IMR-90 (cell line): ENCODE data around the gene RAPGEF5. TPM values are rescaled to one million over a fixed set of nuclear protein-coding genes. Genes with fewer than 3 reads are reported as not detected.

Experiments
- ATAC-seq: fragments of 200-7000 bp; cut with Tn5 transposase; 2 replicates; pipeline ENCODE4 v1.9.1; 2020; ENCODE audit warnings: low read depth, mild to moderate bottlenecking, moderate library complexity
- BruUV-seq: library from RNA; stranded (reverse); fragments of 400-500 nt; replicated peaks from 2 replicates; lab custom pipeline; 2021; lab: Mats Ljungman, UMichigan
- CTCF ChIA-PET: fragments of 300-600 bp; formaldehyde crosslinking; extraction: SDS; loops from one replicate; lab custom pipeline; 2021; ENCODE audit warnings: antibody characterized with exemption; lab: Yijun Ruan, JAX
- POLR2A ChIA-PET: fragments of 300-600 bp; sonication (Branson Sonifier 250); formaldehyde crosslinking; loops from one replicate; lab custom pipeline; 2022; ENCODE audit warnings: antibody characterized with exemption; ENCODE audit not compliant: unreplicated experiment; lab: Charles Lee
- DNase-seq: peaks from one replicate; pipeline ENCODE4 v3.0.0; 2013
- H2AFZ ChIP-seq: replicated peaks from 2 replicates; pipeline ENCODE3; 2013; ENCODE audit warnings: low read length, mild to moderate bottlenecking; ENCODE audit not compliant: poor library complexity
- H2AK5ac ChIP-seq: 2 replicates; pipeline ENCODE4 v1.6.1; 2013; ENCODE audit warnings: low read depth, low read length, inconsistent platforms
- H2AK9ac ChIP-seq: replicated peaks from 2 replicates; pipeline ENCODE3; 2013; ENCODE audit warnings: mild to moderate bottlenecking, low read depth, low read length, moderate library complexity; ENCODE audit not compliant: poor library complexity
- H2BK120ac ChIP-seq: 2 replicates; pipeline ENCODE4 v1.6.1; 2013; ENCODE audit warnings: low read depth, low read length, inconsistent platforms
- H2BK15ac ChIP-seq: 3 replicates; pipeline ENCODE4 v1.6.1; 2013; ENCODE audit warnings: low read depth, low read length, inconsistent platforms
- H2BK20ac ChIP-seq: 2 replicates; pipeline ENCODE4 v1.6.1; 2013; ENCODE audit warnings: low read depth, mild to moderate bottlenecking, inconsistent platforms, low read length, moderate library complexity
- H2BK5ac ChIP-seq: 2 replicates; pipeline ENCODE4 v1.6.1; 2013; ENCODE audit warnings: mild to moderate bottlenecking, low read depth, low read length, inconsistent platforms; ENCODE audit not compliant: poor library complexity, severe bottlenecking
- H3K14ac ChIP-seq: replicated peaks from 2 replicates; pipeline ENCODE4 v1.6.1; 2013; ENCODE audit warnings: low read depth, low read length, inconsistent platforms
- H3K18ac ChIP-seq: 2 replicates; pipeline ENCODE4 v1.6.1; 2013; ENCODE audit warnings: low read depth, low read length, control low read depth
- H3K23ac ChIP-seq: 2 replicates; pipeline ENCODE4 v1.6.1; 2013; ENCODE audit warnings: low read depth, low read length, inconsistent platforms
- H3K27ac ChIP-seq: 2 replicates; pipeline ENCODE4 v1.5.1; 2013; ENCODE audit warnings: mild to moderate bottlenecking, control low read depth, low read length; ENCODE audit not compliant: insufficient read depth
- H3K27me3 ChIP-seq: 2 replicates; pipeline ENCODE4 v1.6.1; 2013; ENCODE audit warnings: low read length; ENCODE audit not compliant: control insufficient read depth, insufficient read depth
- H3K36me3 ChIP-seq: 2 replicates; pipeline ENCODE4 v1.6.1; 2013; ENCODE audit warnings: low read length, mixed read lengths; ENCODE audit not compliant: control insufficient read depth, insufficient read depth
- H3K4ac ChIP-seq: 2 replicates; pipeline ENCODE4 v1.6.1; 2013; ENCODE audit warnings: low read depth, low read length, inconsistent platforms
- H3K4me1 ChIP-seq: 2 replicates; pipeline ENCODE4 v1.6.1; 2013; ENCODE audit warnings: low read length, mixed read lengths; ENCODE audit not compliant: control insufficient read depth, insufficient read depth
- H3K4me2 ChIP-seq: 2 replicates; pipeline ENCODE4 v1.6.1; 2013; ENCODE audit warnings: low read depth, mild to moderate bottlenecking, control low read depth, low read length, moderate library complexity
- H3K4me3 ChIP-seq: 2 replicates; pipeline ENCODE4 v1.5.1; 2013; ENCODE audit warnings: low read depth, mild to moderate bottlenecking, control low read depth, low read length, moderate library complexity; ENCODE audit not compliant: insufficient read depth
- H3K56ac ChIP-seq: 2 replicates; pipeline ENCODE4 v1.6.1; 2013; ENCODE audit warnings: low read length, inconsistent platforms; ENCODE audit not compliant: insufficient read depth; ENCODE audit errors: extremely low read depth
- H3K79me1 ChIP-seq, 2 experiments: 2 replicates each; pipeline ENCODE4 v1.6.1; 2013; ENCODE audit warnings: low read length in 2 of 2, inconsistent platforms in 1 of 2, low read depth in 1 of 2
- H3K9ac ChIP-seq: 2 replicates; pipeline ENCODE4 v1.6.1; 2013; ENCODE audit warnings: low read depth, low read length, control low read depth
- H3K9me1 ChIP-seq: 2 replicates; pipeline ENCODE4 v1.6.1; 2013; ENCODE audit warnings: low read length, inconsistent platforms; ENCODE audit not compliant: insufficient read depth
- H3K9me3 ChIP-seq: 2 replicates; pipeline ENCODE4 v1.6.1; 2013; ENCODE audit warnings: low read length; ENCODE audit not compliant: control insufficient read depth, insufficient read depth
- H4K20me1 ChIP-seq: 2 replicates; pipeline ENCODE4 v1.6.1; 2013; ENCODE audit warnings: low read length, inconsistent platforms; ENCODE audit not compliant: insufficient read depth
- H4K5ac ChIP-seq: 2 replicates; pipeline ENCODE4 v1.6.1; 2013; ENCODE audit warnings: mild to moderate bottlenecking, low read depth, low read length, control low read depth
- H4K8ac ChIP-seq, 2 experiments: 2 replicates each; pipeline ENCODE4 v1.6.1; 2013; ENCODE audit warnings: low read depth in 2 of 2, low read length in 2 of 2, control low read depth in 1 of 2, inconsistent platforms in 1 of 2
- H4K91ac ChIP-seq: 2 replicates; pipeline ENCODE4 v1.6.1; 2013; ENCODE audit warnings: low read depth, low read length, inconsistent platforms; ENCODE audit not compliant: insufficient read depth
- BHLHE40 ChIP-seq: fragments of 150-350 bp; IDR thresholded peaks from 2 replicates; pipeline ENCODE4 v1.6.1; 2016; ENCODE audit warnings: mild to moderate bottlenecking, low read depth, low read length
- CEBPB ChIP-seq: IDR thresholded peaks from 2 replicates; pipeline ENCODE4 v1.6.1; 2012; ENCODE audit warnings: low read depth, low read length, improper control_type of control experiment
- CHD1 ChIP-seq: IDR thresholded peaks from 2 replicates; pipeline ENCODE4 v1.6.1; 2012; ENCODE audit warnings: low read depth, low read length, improper control_type of control experiment
- CTCF ChIP-seq: conservative IDR thresholded peaks from 2 replicates; pipeline ENCODE4 v1.5.1; 2012; ENCODE audit warnings: mild to moderate bottlenecking, low read depth, low read length, improper control_type of control experiment
- ELK1 ChIP-seq: fragments of 150-350 bp; IDR thresholded peaks from 2 replicates; pipeline ENCODE4 v1.6.1; 2016; ENCODE audit warnings: low read depth, mild to moderate bottlenecking, low read length, moderate library complexity, borderline replicate concordance
- FOS ChIP-seq: fragments of 150-350 bp; IDR thresholded peaks from 2 replicates; pipeline ENCODE4 v1.6.1; 2016; ENCODE audit warnings: low read depth, low read length
- MAFK ChIP-seq: IDR thresholded peaks from 2 replicates; pipeline ENCODE4 v1.6.1; 2012; ENCODE audit warnings: low read depth, low read length, improper control_type of control experiment
- MAZ ChIP-seq: IDR thresholded peaks from 2 replicates; pipeline ENCODE4 v1.6.1; 2012; ENCODE audit warnings: low read depth, mild to moderate bottlenecking, low read length, improper control_type of control experiment, moderate library complexity, borderline replicate concordance
- MXI1 ChIP-seq: IDR thresholded peaks from 2 replicates; pipeline ENCODE4 v1.6.1; 2012; ENCODE audit warnings: low read depth, mild to moderate bottlenecking, low read length, moderate library complexity, borderline replicate concordance
- NFE2L2 ChIP-seq: fragments of 150-350 bp; IDR thresholded peaks from 2 replicates; pipeline ENCODE4 v1.6.1; 2016; ENCODE audit warnings: low read depth, mild to moderate bottlenecking, low read length
- POLR2A ChIP-seq: IDR thresholded peaks from 2 replicates; pipeline ENCODE4 v1.6.1; 2012; ENCODE audit warnings: mild to moderate bottlenecking, low read depth, low read length
- RAD21 ChIP-seq: IDR thresholded peaks from 2 replicates; pipeline ENCODE4 v1.6.1; 2012; ENCODE audit warnings: low read length, improper control_type of control experiment
- RCOR1 ChIP-seq: IDR thresholded peaks from 2 replicates; pipeline ENCODE4 v1.6.1; 2012; ENCODE audit warnings: mild to moderate bottlenecking, low read length, improper control_type of control experiment; ENCODE audit not compliant: insufficient replicate concordance
- RFX5 ChIP-seq: IDR thresholded peaks from 2 replicates; pipeline ENCODE4 v1.8.0; 2012; ENCODE audit warnings: low read depth, mild to moderate bottlenecking, low read length, moderate library complexity
- SMC3 ChIP-seq: fragments of 150-350 bp; IDR thresholded peaks from 2 replicates; pipeline ENCODE4 v1.6.1; 2016; ENCODE audit warnings: low read depth, mild to moderate bottlenecking, antibody characterized with exemption, low read length, moderate library complexity
- USF2 ChIP-seq: fragments of 150-350 bp; IDR thresholded peaks from 2 replicates; pipeline ENCODE4 v1.6.1; 2017; ENCODE audit warnings: mild to moderate bottlenecking, antibody characterized with exemption, low read length, low read depth
- WGBS, 2 experiments: methylation state at CpG; one replicate each; pipeline versions ENCODE4 v1.1.5 to v1.1.7; 2013; ENCODE audit warnings: missing lambda C conversion rate in 2 of 2; ENCODE audit not compliant: insufficient read length in 1 of 2; ENCODE audit errors: extremely low coverage in 2 of 2; 5-methylcytosine and 5-hydroxymethylcytosine counted together
- dilution Hi-C: fragments of 300-500 bp; cut with HindIII; formaldehyde crosslinking; loops from one replicate; pipeline ENCODE4 v1.14.3; 2018; ENCODE audit warnings: low sequenced_read_pairs; ENCODE audit not compliant: unreplicated experiment
- in situ Hi-C: fragments of 300-500 bp; cut with MboI; formaldehyde crosslinking; loops from 3 replicates; pipeline ENCODE4 v1.14.3; 2019; ENCODE audit warnings: low sequenced_read_pairs, inconsistent platforms, mixed read lengths
- intact Hi-C: fragments of 100-400 bp; cut with micrococcal nuclease; formaldehyde crosslinking; loops from 2 replicates; pipeline ENCODE4 v1.10.0; 2022
- polyA plus RNA-seq, 3 experiments: library from polyadenylated mRNA; depleted of rRNA; stranded (reverse); fragments of >200 nt; gene quantifications; 2 replicates each; pipeline ENCODE4 v1.2.3, GENCODE V29; 2012; ENCODE audit warnings: low replicate concordance in 1 of 3
- total RNA-seq: library from RNA; depleted of rRNA; stranded (reverse); fragments of >200 nt; gene quantifications from 2 replicates; pipeline ENCODE4 v1.2.3, GENCODE V29; 2012

RAPGEF5 gene
- total and polyA plus RNA-seq, 2 of the 4 experiments (the other 2 are of a cell fraction), result 0.05 to 0.18 TPM

- Histone ChIP-seq H2BK120ac (no peak overlapping the region), H3K4me1 (no peaks in the 10 kb centered on the region), H3K36me3 (no peaks in the 10 kb centered on the region), H3K27me3 (no peaks in the 10 kb centered on the region; the same call in none of the 2 replicates), H3K56ac (no peak overlapping the region), H2AFZ (no peak overlapping the region), H2AK9ac (no peak overlapping the region), H4K8ac (no peak overlapping the region), H3K9me3 (no peaks in the 10 kb centered on the region), H3K79me1 (no peaks in the 10 kb centered on the region), H3K23ac (no peak overlapping the region), H4K91ac (no peak overlapping the region), H3K4me2 (no peak overlapping the region), H2BK15ac (no peak overlapping the region), H3K18ac (no peak overlapping the region), H3K9me1 (no peaks in the 10 kb centered on the region), H3K27ac (no peak overlapping the region), H3K14ac (no peak overlapping the region), H4K20me1 (no peaks in the 10 kb centered on the region), H2AK5ac (no peak overlapping the region), H3K9ac (no peak overlapping the region), H2BK20ac (no peak overlapping the region), H4K5ac (no peak overlapping the region), H3K4me3 (no peak overlapping the region), H3K4ac (no peak overlapping the region), H2BK5ac (no peak overlapping the region)
- no peak for ATAC-seq
- ChIA-PET POLR2A (no interaction called here), CTCF (no interaction called here)
- no peak for DNase-seq
- in situ Hi-C loops, result no loop called here
- no TSS peak for BruUV-seq
- intact Hi-C loops, result no loop called here
- WGBS, 2 experiments, result 77% methylated on average over 2 of the region's 8 CpGs; no CpG with 5 or more reads in 1 of the 2 experiments
- dilution Hi-C loops, result no loop called here
- TF ChIP-seq POLR2A (no peak), ELK1 (no peak), CTCF (no peak), MXI1 (no peak), NFE2L2 (no peak), FOS (no peak), RCOR1 (no peak), SMC3 (no peak), RFX5 (no peak), CHD1 (no peak), CEBPB (no peak), BHLHE40 (no peak), RAD21 (no peak), MAFK (no peak), MAZ (no peak), USF2 (no peak)
Observed at GRCh38 chr7:22330903-22331302, 26.1 kb downstream of the RAPGEF5 start.
